Activated T-helper 2 cell treated with anti-CD3 and anti-CD28 coated beads, Interferon-gamma antibody, Interleukin-2, Interleukin-4, amounts not matched to agents 10 μg/mL and 5 μg/mL and 100 μg/mL, durations not matched to agents 14 hours and 24 hours and 36 hours (primary cell): ENCODE measurements around the gene CD2BP2. TPM values are rescaled to one million over a fixed set of nuclear protein-coding genes. Genes with fewer than 3 reads are reported as not detected.

ENCODE experiments used
- total RNA-seq: library from RNA; stranded (reverse); gene quantifications from 2 replicates; pipeline ENCODE4 v1.2.3, GENCODE V29; 2022

Gene CD2BP2
- total RNA-seq, 1 donor from 2014 or later = 80.1 TPM

Other genes with a start within 250 kb of the CD2BP2 start
- 6.4 and 7.7 TPM in 2 replicates for gene GDPD3, start 241.8 kb downstream of the CD2BP2 start, total RNA-seq
- 61.9 and 63.9 TPM in 2 replicates for gene MAPK3, start 232.1 kb downstream of the CD2BP2 start, total RNA-seq
- gene CORO1A, start 171.7 kb downstream of the CD2BP2 start, total RNA-seq = 843 and 845 TPM in 2 replicates
- gene BOLA2B, start 161.6 kb downstream of the CD2BP2 start, total RNA-seq = 225 and 245 TPM in 2 replicates
- 58.4 and 65.3 TPM in 2 replicates for gene SLX1A, start 161.4 kb downstream of the CD2BP2 start, total RNA-seq
- gene SULT1A3, start 156.1 kb downstream of the CD2BP2 start, total RNA-seq = 13.6 and 19.1 TPM in 2 replicates
- 14.9 and 16.8 TPM in 2 replicates for gene NPIPB13, start 106.8 kb downstream of the CD2BP2 start, total RNA-seq
- gene TBC1D10B, start 15.2 kb upstream of the CD2BP2 start, total RNA-seq = 63.4 and 64.4 TPM in 2 replicates
- gene MYL11, start 19.5 kb upstream of the CD2BP2 start, total RNA-seq = 3.4 and 4.3 TPM in 2 replicates
- 169 and 173 TPM in 2 replicates for gene SEPTIN1, start 27.3 kb upstream of the CD2BP2 start, total RNA-seq
- 13.4 TPM in 2 replicates for gene ZNF48, start 40.1 kb upstream of the CD2BP2 start, total RNA-seq
- 8.3 and 9.3 TPM in 2 replicates for gene ZNF771, start 52.3 kb upstream of the CD2BP2 start, total RNA-seq
- 127 and 128 TPM in 2 replicates for gene DCTPP1, start 74.7 kb upstream of the CD2BP2 start, total RNA-seq
- gene SEPHS2, start 90.6 kb upstream of the CD2BP2 start, total RNA-seq = 82.9 and 84.1 TPM in 2 replicates
- 292 and 293 TPM in 2 replicates for gene ITGAL, start 117.4 kb upstream of the CD2BP2 start, total RNA-seq
- 16.9 and 17.1 TPM in 2 replicates for gene ZNF768, start 171.3 kb upstream of the CD2BP2 start, total RNA-seq
- gene ZNF747, start 179.6 kb upstream of the CD2BP2 start, total RNA-seq = 11.8 and 11.9 TPM in 2 replicates
- 14.5 and 14.6 TPM in 2 replicates for gene ZNF764, start 203.1 kb upstream of the CD2BP2 start, total RNA-seq
- 8.7 and 9.2 TPM in 2 replicates for gene ZNF688, start 216.4 kb upstream of the CD2BP2 start, total RNA-seq
- 18.9 and 22.2 TPM in 2 replicates for gene ZNF785, start 230.4 kb upstream of the CD2BP2 start, total RNA-seq